GM19324 (cell line): ENCODE measurements around the gene UGGT2.
"Not testable (repeated sequence)": the region's sequence is repeated elsewhere in the genome, so short reads cannot be mapped to it uniquely, and the experiment has no call there.

ENCODE experiments used
- ATAC-seq: cut with Tn5 transposase; IDR thresholded peaks from one replicate; pipeline ENCODE4 v1.9.1; 2021; ENCODE audit warnings: mild to moderate bottlenecking, moderate library complexity; ENCODE audit not compliant: unreplicated experiment, low FRiP score

Gene UGGT2

DNA sequence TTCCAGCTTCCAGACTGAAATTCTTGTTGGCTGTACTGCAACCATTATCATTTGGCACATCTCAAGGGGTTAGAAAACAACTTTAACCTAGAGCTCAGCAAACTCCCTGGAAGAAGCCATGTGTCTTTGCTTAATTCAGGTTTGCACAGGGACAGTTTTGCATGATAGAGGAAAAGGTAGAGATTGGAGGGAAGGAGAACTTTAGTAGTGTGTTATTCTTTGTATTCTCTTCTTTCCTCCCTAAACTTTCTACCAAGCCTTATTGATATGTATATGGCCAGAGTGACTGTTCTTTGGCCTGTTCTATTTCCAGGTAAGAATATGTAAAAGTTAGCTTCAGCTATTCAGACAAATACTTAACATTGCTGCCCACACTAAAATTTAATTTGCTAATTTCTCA is 53.1 kb downstream of the UGGT2 start:
- no peak for ATAC-seq

DNA sequence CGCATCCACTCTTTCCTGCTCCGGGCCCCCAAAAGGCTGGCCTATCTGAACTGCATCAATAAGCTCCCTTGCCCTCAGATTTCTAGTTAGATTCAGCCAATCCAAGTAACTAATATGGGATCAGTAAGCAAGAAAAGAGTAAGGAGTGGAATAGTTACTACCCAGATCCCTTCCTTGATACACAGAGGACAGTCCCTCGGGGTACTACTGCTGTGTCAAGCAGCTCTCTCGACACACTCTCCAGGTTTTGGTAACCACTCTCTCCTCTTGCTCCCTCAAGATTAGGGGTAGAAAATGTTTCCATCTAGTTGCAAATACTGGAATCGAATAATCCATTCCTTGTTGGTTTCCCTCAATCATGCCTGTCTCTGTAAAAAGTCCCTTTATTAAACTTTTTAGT is 65.4 kb downstream of the UGGT2 start:
- ATAC-seq: no peak

DNA sequence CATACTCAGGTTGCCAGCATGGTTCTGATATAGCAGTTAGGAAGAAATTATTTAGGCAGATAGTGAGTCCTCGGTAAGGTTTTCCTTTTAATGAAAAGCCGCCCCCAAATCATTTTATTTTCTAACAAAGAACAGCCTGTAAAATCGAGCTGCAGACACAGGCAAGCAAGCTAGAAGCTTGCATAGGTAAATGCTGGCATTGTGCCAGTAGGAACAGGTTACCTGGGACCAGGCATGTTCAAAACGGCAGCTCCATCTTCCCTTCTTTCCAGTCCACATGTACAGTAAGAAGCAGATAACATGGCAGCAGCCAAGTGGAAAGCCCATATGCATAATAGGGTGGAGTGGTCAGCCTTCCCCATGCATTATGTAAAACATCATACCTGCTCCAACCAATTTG is 71.1 kb downstream of the UGGT2 start:
- no peak for ATAC-seq

DNA sequence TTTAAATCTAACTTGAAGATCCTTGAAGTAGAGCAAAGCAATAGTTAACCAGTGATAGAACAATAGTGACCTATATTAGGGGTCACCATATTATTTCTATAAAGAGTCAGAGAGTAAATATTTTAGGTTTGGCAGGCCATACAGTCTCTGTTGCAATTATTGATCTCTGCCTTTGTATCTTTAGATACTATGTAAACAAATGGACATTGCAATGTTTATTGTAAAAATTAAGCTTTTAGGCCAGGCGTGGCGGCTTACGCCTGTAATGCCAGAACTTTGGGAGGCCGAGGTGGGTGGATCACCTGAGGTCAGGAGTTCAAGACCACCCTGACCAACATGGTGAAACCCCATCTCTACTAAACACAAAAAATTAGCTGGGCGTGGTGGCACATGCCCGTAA is 80.5 kb downstream of the UGGT2 start:
- not testable (repeated sequence) for ATAC-seq

DNA sequence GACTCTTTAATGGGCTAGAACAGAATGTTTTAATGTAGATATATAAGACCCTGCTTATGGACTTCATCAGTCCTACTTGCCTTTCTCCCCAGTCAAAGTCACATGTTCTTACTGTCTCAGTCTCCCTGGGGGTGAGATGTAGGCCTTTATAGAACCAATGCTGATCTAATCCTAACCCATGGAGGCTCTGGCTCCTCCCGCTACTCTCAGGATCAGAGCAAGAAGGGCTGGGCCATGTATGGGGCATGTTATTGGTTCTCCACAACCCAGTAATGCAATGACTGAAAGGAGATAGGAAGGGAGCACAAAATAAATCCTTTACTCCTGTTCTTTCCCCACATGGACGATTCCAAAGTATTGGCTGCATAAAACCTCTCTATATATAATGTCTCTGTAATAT is 82.3 kb downstream of the UGGT2 start:
- no peak for ATAC-seq

DNA sequence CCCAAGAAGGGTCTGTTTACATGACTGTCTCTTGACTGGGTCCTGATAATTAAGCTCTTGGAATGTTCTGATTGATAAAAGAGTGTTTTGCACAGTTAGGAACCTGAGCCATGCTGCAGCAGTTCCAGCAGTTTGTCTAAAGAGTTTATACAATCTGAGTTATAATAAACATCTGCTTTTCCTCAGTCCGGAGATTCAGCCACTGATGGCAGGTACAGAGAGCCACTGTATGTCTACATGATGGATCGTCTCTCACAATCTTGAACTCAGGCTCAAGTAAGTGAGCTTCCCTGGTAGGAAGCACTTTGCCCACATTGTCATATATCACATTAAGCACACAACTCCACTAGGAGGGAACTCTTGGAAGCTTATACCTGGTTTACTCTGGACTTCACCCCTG is 84.3 kb downstream of the UGGT2 start:
- no peak for ATAC-seq

DNA sequence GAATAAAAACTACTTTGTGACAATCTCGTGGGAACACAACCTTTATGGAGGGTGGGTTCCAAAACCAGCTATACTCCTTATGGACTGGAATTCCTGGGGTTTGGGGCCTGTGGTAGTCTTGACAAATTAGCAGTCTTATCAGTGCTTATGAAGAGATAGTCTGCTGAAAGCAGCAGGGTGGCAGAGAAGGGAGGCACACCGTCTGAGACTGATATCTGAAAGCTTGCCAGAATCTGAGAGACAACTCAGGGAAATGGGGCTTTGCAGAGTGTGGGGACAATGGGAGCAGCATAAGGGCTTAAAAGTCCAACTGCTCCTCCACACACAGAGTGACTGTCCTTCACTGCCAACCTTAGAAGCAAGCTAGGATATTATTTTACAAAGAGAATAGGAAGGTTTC is 95.9 kb downstream of the UGGT2 start:
- no peak for ATAC-seq

DNA sequence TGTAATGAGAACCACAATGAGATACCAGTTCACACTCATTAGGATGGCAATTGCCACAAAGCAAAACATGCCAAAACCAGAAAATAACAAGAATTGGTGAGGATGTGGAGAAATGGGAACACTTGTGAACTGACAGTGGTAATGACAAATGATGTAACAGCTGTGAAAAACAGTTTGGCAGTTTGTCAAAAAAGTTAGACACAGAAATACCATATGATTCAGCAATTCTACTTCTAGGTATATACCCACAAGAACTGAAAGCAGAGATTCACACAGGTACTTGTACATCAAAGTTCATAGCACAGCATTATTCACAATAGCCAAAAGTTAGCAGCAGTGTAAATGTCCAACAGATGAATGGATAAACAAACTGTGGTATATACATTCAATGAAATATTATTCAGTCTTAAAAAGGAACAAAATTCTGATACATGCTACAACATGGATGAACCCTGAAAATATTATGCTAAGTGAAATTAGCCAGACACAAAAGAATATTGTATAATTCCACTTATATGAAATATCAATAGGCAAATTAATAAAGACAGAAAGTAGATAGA is 96.5 kb downstream of the UGGT2 start:
- ATAC-seq: no peak

DNA sequence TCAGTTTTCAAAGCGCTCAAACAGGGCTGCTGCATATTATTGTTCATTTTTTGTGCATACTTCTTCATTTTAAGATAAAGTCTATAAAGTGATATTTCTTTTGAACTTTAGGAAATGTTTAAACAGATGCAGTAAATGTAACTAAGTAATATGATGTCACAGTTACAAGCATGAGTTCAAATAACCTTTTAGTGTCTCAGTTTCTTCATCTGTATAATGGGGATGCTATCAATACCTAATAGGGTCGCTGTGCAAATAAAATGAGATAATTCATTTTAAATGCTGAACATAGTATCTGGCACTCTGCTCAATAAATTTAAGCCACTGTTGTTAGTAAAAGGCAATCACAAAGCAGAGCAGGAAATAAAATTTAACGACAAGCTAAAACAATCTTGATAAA is 97.5 kb downstream of the UGGT2 start:
- no peak for ATAC-seq

DNA sequence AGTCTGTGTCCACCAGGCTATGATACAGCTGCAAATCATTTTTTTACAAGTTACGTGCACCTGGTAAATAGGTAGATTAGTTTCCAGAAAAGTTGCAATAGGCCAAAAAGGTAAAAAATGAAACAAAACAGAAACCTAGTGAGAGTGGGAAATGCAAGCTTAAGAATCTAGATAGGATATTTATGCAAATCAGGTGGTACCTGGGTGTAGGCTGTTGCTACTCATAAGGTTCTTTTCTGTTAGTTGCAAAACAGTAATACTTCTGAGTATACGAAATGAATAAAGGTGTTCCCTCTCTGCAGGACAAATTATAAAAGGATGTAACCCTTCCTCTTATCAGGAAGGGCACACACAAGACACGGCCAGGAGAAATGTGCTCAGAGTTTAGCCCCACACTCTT is 97.9 kb downstream of the UGGT2 start:
- peak; percentile 83 for ATAC-seq

DNA sequence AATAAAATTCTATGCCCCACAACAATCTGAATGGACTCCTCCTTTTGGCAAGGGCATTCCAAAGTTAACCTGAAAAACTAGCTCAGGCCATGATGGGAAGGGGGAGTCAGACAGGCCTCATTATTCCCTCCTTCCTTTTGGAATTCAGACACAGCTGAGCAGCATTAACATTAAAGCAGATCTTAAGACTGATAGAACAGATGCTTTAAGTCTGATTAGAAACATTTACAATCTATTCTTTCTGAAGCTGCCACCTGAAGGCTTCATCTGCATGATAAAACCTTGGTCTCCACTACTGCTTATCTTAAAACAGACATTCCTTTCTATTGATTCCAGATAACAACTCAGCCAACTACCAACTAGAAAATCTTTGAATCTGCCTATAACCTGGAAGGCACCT is 98.9 kb downstream of the UGGT2 start:
- ATAC-seq: no peak

DNA sequence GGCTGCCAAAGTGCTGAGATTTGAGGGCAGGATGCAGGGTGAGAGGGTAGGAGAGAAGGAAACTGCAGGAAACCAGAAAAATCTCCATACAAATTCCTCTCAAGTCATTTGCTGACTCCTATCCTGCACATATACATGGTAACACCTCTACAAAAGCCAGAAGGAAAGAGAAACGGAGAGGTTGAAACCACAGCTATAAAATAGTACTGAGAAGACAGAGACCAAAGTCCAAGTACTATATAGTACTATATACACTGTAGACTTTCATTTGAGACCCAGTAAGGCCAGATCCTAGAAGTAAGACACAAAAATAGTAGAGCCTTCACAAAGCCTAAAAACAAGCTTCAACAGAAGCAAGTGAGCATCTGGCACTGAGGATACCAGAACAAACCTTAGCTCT is 103.1 kb downstream of the UGGT2 start:
- no peak for ATAC-seq

DNA sequence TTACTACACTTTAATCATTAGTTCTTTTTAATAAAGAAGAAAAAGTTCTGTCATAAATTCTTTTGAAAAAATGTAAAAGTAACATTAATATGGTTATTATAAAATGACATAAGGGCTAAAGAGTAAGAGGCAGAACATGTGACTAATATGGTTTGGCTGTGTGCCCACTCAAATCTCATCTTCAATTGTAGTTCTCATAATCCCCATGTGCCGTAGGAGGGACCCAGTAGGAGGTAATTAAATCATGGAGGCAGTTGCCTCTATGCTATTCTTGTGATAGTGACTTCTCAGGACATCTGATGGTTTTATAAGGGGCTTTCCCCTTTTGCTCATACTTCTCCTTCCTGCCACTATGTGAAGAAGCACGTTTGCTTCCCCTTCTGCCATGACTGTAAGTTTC is 104.5 kb downstream of the UGGT2 start:
- ATAC-seq: no peak

DNA sequence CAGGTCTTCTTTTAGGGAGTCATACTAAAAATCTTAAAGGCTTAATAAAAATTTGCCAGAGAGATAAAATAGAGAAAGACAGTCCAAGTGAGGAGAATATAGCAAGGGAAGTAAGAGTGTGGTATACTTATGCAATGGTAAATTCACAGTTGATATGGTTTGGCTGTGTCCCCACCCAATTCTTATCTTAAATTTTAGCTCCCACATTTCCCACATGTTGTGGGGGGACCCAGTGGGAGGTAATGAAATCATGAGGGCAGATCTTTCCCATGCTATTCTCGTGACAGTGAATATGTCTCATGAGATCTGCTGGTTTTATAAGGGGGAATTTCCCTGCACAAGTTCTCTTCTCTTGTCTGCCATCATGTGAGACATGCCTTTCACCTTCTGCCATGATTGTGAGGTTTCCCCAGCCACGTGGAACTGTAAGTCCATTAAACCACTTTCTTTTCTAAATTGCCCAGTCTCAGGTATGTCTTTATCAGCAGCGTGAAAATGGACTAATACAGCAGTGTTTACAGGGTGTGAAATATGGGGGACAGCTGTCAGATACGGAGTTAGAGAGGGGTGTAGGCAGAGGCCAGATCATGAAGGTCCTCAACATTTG is 115.4 kb downstream of the UGGT2 start:
- ATAC-seq: no peak

DNA sequence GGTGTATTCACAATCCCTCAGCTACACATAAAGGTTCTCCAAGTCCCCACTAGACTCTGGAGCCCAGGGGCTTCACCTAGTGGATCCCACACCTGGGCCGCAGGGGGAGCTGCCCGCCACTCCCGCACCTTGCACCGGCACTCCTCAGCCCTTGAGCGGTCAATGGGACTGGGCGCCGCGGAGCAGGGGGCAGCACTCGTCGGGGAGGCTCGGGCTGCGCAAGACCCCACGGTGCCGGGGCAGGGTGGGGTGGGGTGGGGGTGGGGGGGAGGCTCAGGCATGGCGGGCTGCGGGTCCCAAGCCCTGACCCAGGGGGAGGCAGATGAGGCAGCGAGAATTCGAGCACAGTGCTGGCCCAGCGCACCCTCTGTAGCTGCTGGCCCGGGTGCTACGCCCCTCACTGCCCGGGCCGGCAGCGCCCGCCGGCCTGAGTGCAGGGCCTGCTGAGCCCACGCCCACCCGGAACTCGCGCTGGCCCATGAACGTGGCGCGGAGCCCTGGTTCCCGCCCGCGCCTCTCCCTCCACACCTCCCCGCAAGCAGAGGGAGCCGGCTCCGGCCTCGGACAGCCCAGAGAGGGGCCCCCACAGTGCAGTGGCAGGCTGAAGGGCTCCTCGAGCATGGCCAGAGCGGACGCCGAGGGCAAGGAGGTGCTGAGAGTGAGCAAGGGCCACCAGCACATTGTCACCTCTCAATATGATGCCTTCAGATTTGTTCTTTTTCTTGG is 121.7 kb downstream of the UGGT2 start:
- no peak for ATAC-seq

DNA sequence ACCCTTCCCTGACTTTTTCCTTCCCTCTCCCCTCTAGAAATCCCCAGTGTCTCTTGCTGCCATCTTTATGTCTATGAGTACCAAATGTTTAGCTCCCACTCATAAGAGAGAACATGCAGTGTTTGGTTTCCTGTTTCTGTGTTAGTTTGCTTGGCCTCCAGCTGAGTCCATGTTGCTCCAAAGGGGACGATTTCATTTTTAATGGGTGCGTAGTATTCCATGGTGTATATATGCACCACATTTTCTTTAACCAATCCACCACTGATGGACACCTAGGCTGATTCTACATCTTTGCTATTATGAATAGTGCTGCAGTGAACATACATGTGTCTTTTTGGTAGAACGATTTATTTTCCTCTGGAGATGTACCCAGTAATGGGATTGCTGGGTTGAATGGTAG is 123.8 kb downstream of the UGGT2 start:
- no peak for ATAC-seq

DNA sequence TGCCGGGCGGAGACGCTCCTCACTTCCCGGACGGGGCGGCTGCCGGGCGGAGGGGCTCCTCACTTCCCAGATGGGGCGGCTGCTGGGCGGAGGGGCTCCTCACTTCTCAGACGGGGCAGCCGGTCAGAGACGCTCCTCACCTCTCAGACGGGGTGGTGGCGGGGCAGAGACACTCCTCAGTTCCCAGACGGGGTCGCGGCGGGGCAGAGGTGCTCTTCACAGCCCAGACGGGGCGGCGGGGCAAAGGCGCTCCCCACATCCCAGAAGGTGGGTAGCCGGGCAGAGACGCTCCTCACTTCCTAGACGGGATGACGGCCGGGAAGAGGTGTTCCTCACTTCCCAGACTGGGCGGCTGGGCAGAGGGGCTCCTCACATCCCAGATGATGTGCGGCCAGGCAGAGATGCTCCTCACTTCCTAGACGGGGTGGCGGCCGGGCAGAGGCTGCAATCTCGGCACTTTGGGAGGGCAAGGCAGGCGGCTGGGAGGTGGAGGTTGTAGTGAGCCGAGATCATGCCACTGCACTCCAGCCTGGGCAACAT is 124.8 kb downstream of the UGGT2 start:
- not testable (repeated sequence) for ATAC-seq

DNA sequence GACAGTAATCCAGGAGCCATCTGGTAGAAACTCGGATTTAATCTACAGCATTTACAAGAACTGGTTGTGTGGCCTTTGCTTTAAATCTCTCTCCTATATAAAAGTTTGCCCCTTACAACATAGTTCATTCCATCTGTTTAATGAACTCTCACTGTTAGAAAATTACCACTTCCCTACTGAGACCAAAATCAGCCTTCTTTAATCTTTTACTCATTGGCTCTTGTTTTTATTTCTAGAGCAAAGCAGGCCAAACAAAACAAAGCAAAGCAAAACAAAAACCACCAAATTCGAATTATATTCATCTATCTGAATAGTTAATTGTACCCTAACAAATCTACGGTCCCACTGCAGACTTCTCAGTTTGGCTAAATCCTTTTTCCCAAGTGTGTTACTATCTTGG is 127.0 kb downstream of the UGGT2 start:
- ATAC-seq: no peak

DNA sequence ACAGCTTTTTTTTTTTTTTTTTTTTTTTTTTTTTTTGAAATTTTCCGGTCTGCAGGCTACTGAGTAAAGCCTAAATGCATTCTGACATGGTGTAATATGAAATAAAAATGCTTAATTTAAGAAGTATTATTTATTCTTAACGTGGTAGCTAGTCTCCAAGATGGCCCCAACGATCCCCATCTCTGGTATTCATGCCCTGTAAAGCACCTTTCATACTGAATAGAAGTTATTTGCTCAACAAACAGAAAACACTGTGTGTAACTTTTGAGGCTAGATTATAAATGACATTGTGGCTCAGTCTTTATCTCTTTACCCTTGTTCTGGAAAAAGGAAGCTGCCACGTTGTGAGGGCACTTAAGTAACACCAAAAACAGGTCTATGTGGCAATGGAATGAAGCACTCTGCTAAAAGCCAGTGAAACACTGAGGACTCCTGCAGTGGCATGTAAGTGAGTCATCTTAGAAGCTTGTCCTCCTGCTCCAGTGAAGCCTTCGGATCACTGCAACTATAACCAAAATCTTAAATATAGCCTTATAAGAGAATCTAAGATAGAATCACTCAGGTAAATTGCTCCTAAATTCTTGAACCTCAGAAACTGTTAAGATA is 128.7 kb downstream of the UGGT2 start:
- no peak for ATAC-seq

DNA sequence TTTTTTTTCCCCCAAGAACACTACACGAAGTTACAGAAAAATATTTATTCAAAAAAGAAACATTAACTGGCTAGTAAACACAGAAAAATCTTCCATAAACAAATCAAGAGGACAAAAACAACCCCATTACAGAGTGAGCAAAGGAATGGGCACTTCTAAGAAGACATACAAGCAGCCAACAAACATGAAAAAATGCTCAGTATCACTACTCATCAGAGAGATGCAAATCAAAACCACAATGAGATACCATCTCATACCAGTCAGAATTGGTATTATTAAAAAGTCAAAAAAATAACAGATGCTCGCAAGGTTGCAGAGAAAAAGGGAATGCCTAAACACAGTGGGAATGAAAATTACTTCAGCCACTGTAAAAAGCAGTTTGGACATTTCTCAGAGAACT is 131.7 kb downstream of the UGGT2 start:
- no peak for ATAC-seq

DNA sequence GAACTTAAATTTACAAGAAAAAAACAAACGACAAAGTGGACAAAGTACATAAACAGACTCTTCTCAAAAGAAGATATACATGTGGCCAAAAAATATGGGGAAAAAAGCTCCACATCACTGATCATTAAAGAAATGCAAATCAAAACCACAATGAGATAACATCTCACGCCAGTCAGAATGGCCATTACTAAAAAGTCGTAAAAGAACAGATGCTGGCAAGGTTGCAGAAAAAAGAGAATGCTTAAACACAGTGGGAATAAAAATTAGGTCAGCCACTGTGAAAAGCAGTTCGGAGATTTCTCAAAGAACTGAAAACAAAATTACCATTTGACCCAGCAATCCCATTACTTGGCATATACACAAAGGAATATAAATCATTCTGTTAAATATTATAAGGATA is 132.7 kb downstream of the UGGT2 start:
- no peak for ATAC-seq

DNA sequence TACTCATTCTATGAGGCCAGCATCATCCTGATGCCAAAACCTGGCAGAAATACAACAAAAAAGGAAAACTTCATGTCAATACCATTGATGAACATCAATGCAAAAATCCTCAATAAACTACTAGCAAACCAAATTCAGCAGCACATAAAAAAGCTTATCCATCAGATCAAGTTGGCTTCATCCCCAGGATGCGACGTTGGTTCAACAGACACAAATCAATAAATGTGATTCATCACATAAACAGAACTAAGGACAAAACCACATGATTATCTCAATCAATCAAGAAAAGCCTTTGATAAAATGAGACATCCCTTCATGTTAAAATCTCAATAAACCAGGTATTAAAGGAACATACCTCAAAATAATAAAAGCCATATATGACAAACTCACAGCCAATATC is 134.3 kb downstream of the UGGT2 start:
- ATAC-seq: no peak
